Testis (tissue), 2 donors: ENCODE data around the gene ZBTB7C.

Experiments used
- CTCF ChIP-seq, 3 experiments: fragments of 450-650 bp in 2 of 3; fragments of 200-600 bp in 1 of 3; sonication (generic) in 1 of 3; IDR thresholded peaks; one replicate each; pipeline ENCODE4 v1.5.1; 2016 to 2019; ENCODE audit warnings: antibody characterized with exemption in 3 of 3, mild to moderate bottlenecking in 2 of 3, moderate library complexity in 1 of 3
- POLR2A ChIP-seq: fragments of 450-650 bp; IDR thresholded peaks from one replicate; pipeline ENCODE4 v1.6.1; 2017; ENCODE audit warnings: antibody characterized with exemption, mild to moderate bottlenecking, moderate library complexity

- no peak for TF ChIP-seq CTCF (IDR thresholded peaks at IDR 0.05)
- TF ChIP-seq POLR2A, result no peak
Measured at GRCh38 chr18:48328473-48329210, 80.5 kb downstream of the ZBTB7C start.
